Adipose tissue (tissue), 3 donors: ENCODE results near the gene CCDC34. TPM values are rescaled to one million over a fixed set of nuclear protein-coding genes. Genes with fewer than 3 reads are reported as not detected.

Source experiments
- H3K27ac ChIP-seq: one replicate; pipeline ENCODE4 v1.5.1; 2013; ENCODE audit warnings: low read depth, low read length
- WGBS, 3 donors: extraction: QIAGEN DNeasy Blood & Tissue Kit; methylation state at CpG; one replicate each; pipeline ENCODE4 v1.1.7; 2013; 5-methylcytosine and 5-hydroxymethylcytosine counted together
- polyA plus RNA-seq, 3 donors: library from polyadenylated mRNA; stranded (reverse); fragments of 200-250 nt; gene quantifications; one replicate each; pipeline ENCODE4 v1.2.3, GENCODE V29; 2013
- donor health status: healthy with polysubstance abuse.
- donor health status: Bipolar disorder and iron deficiency.
- donor health status: healthy.

CCDC34 gene
- polyA plus RNA-seq = 1 to 10 TPM; 2.8 to 5.8 (median 3.6) TPM

- no peak within 1 kb of the TSS for H3K27ac ChIP-seq
- WGBS, 3 donors = 0 to 1% (median 1%) methylated on average over 51 to 57 of the region's 57 CpGs
Measured at GRCh38 chr11:27362749-27363575, at the start of gene CCDC34. Gene CCDC34, minus strand, starts transcription at chr11:27363215. Its CDS starts 21 bp downstream, at chr11:27363194.

GRCh38 chr11:27412192-27412691, 49.2 kb upstream of the CCDC34 start:
- H3K27ac ChIP-seq = no peak overlapping the region

GRCh38 chr11:27411328-27411727, 48.3 kb upstream of the CCDC34 start:
- H3K27ac ChIP-seq = no peak overlapping the region

- 92 to 100% (median 92%) methylated on average over 1 of the region's 1 CpG for WGBS, 3 donors
- H3K27ac ChIP-seq = no peak overlapping the region
Measured at GRCh38 chr11:27410272-27410671, 47.3 kb upstream of the CCDC34 start.

GRCh38 chr11:27409742-27410141, 46.7 kb upstream of the CCDC34 start:
- H3K27ac ChIP-seq = no peak overlapping the region
- 63 to 79% (median 66%) methylated on average over 2 of the region's 2 CpGs for WGBS, 3 donors

- no peak overlapping the region for H3K27ac ChIP-seq
Measured at GRCh38 chr11:27409049-27409448, 46.0 kb upstream of the CCDC34 start.

- no peak overlapping the region for H3K27ac ChIP-seq
- WGBS, 3 donors = 75 to 87% (median 78%) methylated on average over 2 of the region's 2 CpGs
Measured at GRCh38 chr11:27408246-27408800, 45.3 kb upstream of the CCDC34 start.

GRCh38 chr11:27406498-27407354, 43.7 kb upstream of the CCDC34 start:
- WGBS, 3 donors = 55 to 68% (median 65%) methylated on average over 3 of the region's 3 CpGs
- H3K27ac ChIP-seq = no peak overlapping the region

GRCh38 chr11:27405134-27405533, 42.1 kb upstream of the CCDC34 start:
- WGBS, 3 donors = 60 to 88% (median 78%) methylated on average over 3 of the region's 3 CpGs
- H3K27ac ChIP-seq = no peak overlapping the region

GRCh38 chr11:27404427-27404826, 41.4 kb upstream of the CCDC34 start:
- 81 to 84% (median 83%) methylated on average over 2 of the region's 2 CpGs for WGBS, 3 donors
- no peak overlapping the region for H3K27ac ChIP-seq

GRCh38 chr11:27403195-27403594, 40.2 kb upstream of the CCDC34 start:
- WGBS, 3 donors = 91 to 93% (median 92%) methylated on average over 2 of the region's 2 CpGs
- H3K27ac ChIP-seq = no peak overlapping the region

- no peak overlapping the region for H3K27ac ChIP-seq
- 91 to 95% (median 92%) methylated on average over 2 of the region's 2 CpGs for WGBS, 3 donors
Measured at GRCh38 chr11:27402450-27402849, 39.4 kb upstream of the CCDC34 start.

- WGBS, 3 donors = 42 to 95% (median 91%) methylated on average over 5 of the region's 5 CpGs
- H3K27ac ChIP-seq = no peak overlapping the region
Measured at GRCh38 chr11:27401833-27402316, 38.9 kb upstream of the CCDC34 start.

GRCh38 chr11:27401280-27401832, 38.3 kb upstream of the CCDC34 start:
- no peak overlapping the region for H3K27ac ChIP-seq

GRCh38 chr11:27398400-27398770, 35.4 kb upstream of the CCDC34 start:
- H3K27ac ChIP-seq = no peak overlapping the region
- 63 to 94% (median 81%) methylated on average over 3 of the region's 3 CpGs for WGBS, 3 donors

More at GRCh38 chr11:27401280-27401832, 38.3 kb upstream of the CCDC34 start:
- 66 to 94% (median 91%) methylated on average over 5 of the region's 5 CpGs for WGBS, 3 donors

- 37 to 84% (median 75%) methylated on average over 9 of the region's 9 CpGs for WGBS, 3 donors
- no peak overlapping the region for H3K27ac ChIP-seq
Measured at GRCh38 chr11:27397624-27398399, 34.8 kb upstream of the CCDC34 start.

- no peak overlapping the region for H3K27ac ChIP-seq
- 49 to 77% (median 77%) methylated on average over 3 of the region's 3 CpGs for WGBS, 3 donors
Measured at GRCh38 chr11:27396259-27396839, 33.3 kb upstream of the CCDC34 start.
